ENCODE data around the gene OSM. TPM values are rescaled to one million over a fixed set of nuclear protein-coding genes. Genes with fewer than 3 reads are reported as not detected.
"Not testable (repeated sequence)": the region's sequence is repeated elsewhere in the genome, so short reads cannot be mapped to it uniquely, and the experiment has no call there.

OSM gene
- total and polyA plus RNA-seq, 4 donors, result 0.09 to 0.84 (median 0.25) TPM; not detected in 1

GRCh38 chr22:30219049-30219654 lies 47.5 kb downstream of the OSM start:
- Histone ChIP-seq H3K9ac (ENCODE audit: low read depth in 1 of 2, low read length in 2 of 2) (no peak overlapping the region), H3K36me3 (ENCODE audit: control insufficient read depth in 4 of 4, insufficient read depth in 3 of 4, low read depth in 1 of 4, low read length in 3 of 4) (no peaks in the 10 kb centered on the region), H3K4me3 (ENCODE audit: low read depth in 1 of 3, low read length in 3 of 3) (no peak overlapping the region), H3K9me3 (ENCODE audit: control insufficient read depth in 4 of 4, low read length in 3 of 4) (no peaks in the 10 kb centered on the region), H3K27ac (ENCODE audit: low read depth in 1 of 2, low read length in 2 of 2) (no peak overlapping the region), H3K27me3 (ENCODE audit: control insufficient read depth in 4 of 4, insufficient read depth in 4 of 4, low read length in 3 of 4) (peaks cover 0 to 5% (median 0%) of the 10 kb centered on the region in 4 donors), H3K4me1 (ENCODE audit: control insufficient read depth in 4 of 4, insufficient read depth in 4 of 4, low read length in 3 of 4) (no peaks in the 10 kb centered on the region)
- DNase-seq (ENCODE audit: low spot score), result no peak
- 88% methylated on average over 8 of the region's 8 CpGs for WGBS
- TF ChIP-seq SP1 (IDR thresholded peaks at IDR 0.05) (no peak), FOXA2 (IDR thresholded peaks at IDR 0.05) (no peak), REST (IDR thresholded peaks at IDR 0.05) (no peak), RAD21 (IDR thresholded peaks at IDR 0.05) (no peak), NR2F2 (IDR thresholded peaks at IDR 0.05) (no peak), MAX (IDR thresholded peaks at IDR 0.05) (no peak)

DNA sequence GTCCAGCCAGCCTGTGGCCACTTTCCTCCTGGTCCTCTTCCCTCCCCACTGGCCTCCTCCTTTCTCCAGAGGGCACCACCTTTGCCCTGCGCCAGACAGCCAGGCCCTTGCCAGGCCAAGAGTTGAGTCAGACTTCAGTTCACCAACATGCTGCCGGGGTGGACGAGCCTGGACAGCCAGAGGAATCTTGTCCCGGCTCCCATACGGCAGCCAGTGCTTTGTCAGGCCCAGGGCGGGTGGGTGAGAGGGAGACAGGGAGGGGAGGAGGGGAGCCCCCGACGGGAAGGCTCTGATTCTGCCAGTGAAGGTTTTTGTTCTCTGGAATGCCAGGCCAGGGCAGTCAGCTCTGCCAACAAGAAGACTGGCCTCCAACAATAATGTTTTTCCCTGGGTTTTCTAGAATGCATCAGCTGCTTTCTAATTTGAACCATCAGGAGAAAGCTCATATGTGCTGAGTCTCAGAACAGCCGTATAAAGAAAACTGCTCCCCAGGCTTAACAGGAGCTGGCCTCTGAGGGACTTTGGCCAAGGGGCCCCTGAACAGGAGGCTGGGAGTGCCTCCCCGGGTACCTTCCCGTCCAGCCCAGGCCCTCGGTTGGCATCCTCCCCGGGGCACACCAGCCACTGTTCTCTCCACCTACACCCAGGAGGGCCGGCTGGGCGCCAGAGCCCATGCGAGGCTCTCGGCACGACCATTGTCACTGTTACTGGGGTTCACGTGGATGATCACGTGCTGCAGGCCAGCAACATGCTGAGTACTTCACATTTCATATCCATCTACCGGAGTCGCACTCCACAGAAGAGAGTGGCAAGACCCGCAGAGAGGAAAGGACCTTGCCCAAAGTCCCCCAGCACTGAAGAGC lies 48.7 kb downstream of the OSM start:
- DNase-seq (ENCODE audit: low spot score), result no peak
- no peak for TF ChIP-seq MAX (IDR thresholded peaks at IDR 0.05)
- no peak for TF ChIP-seq HNF4G (IDR thresholded peaks at IDR 0.05)
- 91% methylated on average over 23 of the region's 23 CpGs for WGBS
- Histone ChIP-seq H3K36me3 (ENCODE audit: control insufficient read depth in 4 of 4, insufficient read depth in 3 of 4, low read depth in 1 of 4, low read length in 3 of 4) (no peaks in the 10 kb centered on the region), H3K27ac (ENCODE audit: low read depth in 1 of 2, low read length in 2 of 2) (no peak overlapping the region), H3K4me1 (ENCODE audit: control insufficient read depth in 4 of 4, insufficient read depth in 4 of 4, low read length in 3 of 4) (no peaks in the 10 kb centered on the region), H3K9me3 (ENCODE audit: control insufficient read depth in 4 of 4, low read length in 3 of 4) (no peaks in the 10 kb centered on the region), H3K4me3 (ENCODE audit: low read depth in 1 of 3, low read length in 3 of 3) (no peak overlapping the region), H3K9ac (ENCODE audit: low read depth in 1 of 2, low read length in 2 of 2) (no peak overlapping the region), H3K27me3 (ENCODE audit: control insufficient read depth in 4 of 4, insufficient read depth in 4 of 4, low read length in 3 of 4) (peaks cover 0 to 5% (median 0%) of the 10 kb centered on the region in 4 donors)

DNA sequence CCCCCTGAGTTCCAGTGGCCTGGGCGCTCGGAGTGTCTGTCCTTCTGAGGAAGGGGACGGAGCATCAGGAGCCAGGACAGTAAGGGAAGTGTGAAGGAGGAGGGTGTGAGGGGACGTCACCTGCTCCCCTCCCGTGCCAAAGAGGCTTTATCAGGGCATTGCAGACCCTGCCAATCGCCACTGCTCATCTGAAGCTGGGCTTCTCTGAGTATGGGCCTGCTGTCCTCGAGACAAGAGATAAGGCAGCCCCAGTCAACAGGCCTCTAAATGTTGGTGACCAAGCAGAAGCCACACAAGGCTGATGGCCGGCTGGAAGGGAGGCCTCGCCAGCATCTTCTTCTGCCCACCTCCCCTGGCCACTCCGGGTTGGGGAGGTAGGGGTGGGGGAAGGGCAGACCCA lies 49.9 kb downstream of the OSM start:
- 87% methylated on average over 10 of the region's 10 CpGs for WGBS

DNA sequence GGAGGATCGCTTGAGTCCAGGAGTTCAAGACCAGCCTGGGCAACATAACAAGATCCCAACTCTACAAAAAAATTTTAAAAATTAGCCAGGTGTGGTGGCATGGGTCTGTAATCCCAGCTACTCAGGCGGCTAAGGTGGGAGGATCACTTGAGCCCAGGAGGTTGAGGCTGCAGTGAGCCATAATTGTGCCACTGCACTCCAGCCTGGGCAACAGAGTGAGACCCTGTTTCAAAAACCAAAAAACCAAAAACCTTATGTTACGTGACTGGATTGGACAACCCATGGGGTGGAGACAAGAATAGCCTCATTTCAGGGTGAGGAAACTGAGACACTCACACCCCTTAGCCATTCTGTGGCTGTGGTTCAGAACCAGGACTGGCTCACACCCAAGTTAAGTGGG lies 50.4 kb downstream of the OSM start:
- not testable (repeated sequence) for H3K27ac ChIP-seq (ENCODE audit: low read depth in 1 of 2, low read length in 2 of 2); H3K4me3 ChIP-seq (ENCODE audit: low read depth in 1 of 3, low read length in 3 of 3)
- WGBS, result 94% methylated on average over 3 of the region's 3 CpGs

More for the DNA sequence above, 49.9 kb downstream of the OSM start:
- DNase-seq (ENCODE audit: low spot score), result peak; percentile 83
- TF ChIP-seq GABPA (IDR thresholded peaks at IDR 0.05 in 1 of 2, conservative IDR thresholded peaks at IDR 0.05 in 1 of 2), result no peak
- TF ChIP-seq RAD21 (IDR thresholded peaks at IDR 0.05), result no peak
- Histone ChIP-seq H3K4me1 (ENCODE audit: control insufficient read depth in 4 of 4, insufficient read depth in 4 of 4, low read length in 3 of 4) (no peaks in the 10 kb centered on the region), H3K27me3 (ENCODE audit: control insufficient read depth in 4 of 4, insufficient read depth in 4 of 4, low read length in 3 of 4) (peaks cover 0 to 5% (median 0%) of the 10 kb centered on the region in 4 donors), H3K9ac (ENCODE audit: low read depth in 1 of 2, low read length in 2 of 2) (no peak overlapping the region), H3K27ac (ENCODE audit: low read depth in 1 of 2, low read length in 2 of 2) (no peak overlapping the region), H3K9me3 (ENCODE audit: control insufficient read depth in 4 of 4, low read length in 3 of 4) (no peaks in the 10 kb centered on the region), H3K36me3 (ENCODE audit: control insufficient read depth in 4 of 4, insufficient read depth in 3 of 4, low read depth in 1 of 4, low read length in 3 of 4) (no peaks in the 10 kb centered on the region), H3K4me3 (ENCODE audit: low read depth in 1 of 3, low read length in 3 of 3) (no peak overlapping the region)

More for the DNA sequence above, 50.4 kb downstream of the OSM start:
- not testable (repeated sequence) for H3K27me3 ChIP-seq (ENCODE audit: control insufficient read depth in 4 of 4, insufficient read depth in 4 of 4, low read length in 3 of 4); H3K36me3 ChIP-seq (ENCODE audit: control insufficient read depth in 4 of 4, insufficient read depth in 3 of 4, low read depth in 1 of 4, low read length in 3 of 4); H3K4me1 ChIP-seq (ENCODE audit: control insufficient read depth in 4 of 4, insufficient read depth in 4 of 4, low read length in 3 of 4); H3K9me3 ChIP-seq (ENCODE audit: control insufficient read depth in 4 of 4, low read length in 3 of 4); DNase-seq (ENCODE audit: low spot score); H3K9ac ChIP-seq (ENCODE audit: low read depth in 1 of 2, low read length in 2 of 2)

Data from liver (tissue), 9 donors.